Measurements from ENCODE around the gene SPOP.

GRCh38 chr17:49603238-49603637, 74.7 kb downstream of the SPOP start:
- TF ChIP-seq ZBTB49 (CRISPR knock-in tag; IDR thresholded peaks at IDR 0.05; ENCODE audit: borderline replicate concordance): no peak
- TF ChIP-seq ELF1 (tag; IDR thresholded peaks at IDR 0.05): no peak
- TF ChIP-seq ARID1B (IDR thresholded peaks at IDR 0.05): no peak
- TF ChIP-seq ZBED1 (IDR thresholded peaks at IDR 0.05): no peak
- TF ChIP-seq POLR2AphosphoS5 (IDR thresholded peaks at IDR 0.05; ENCODE audit: control insufficient read depth, insufficient read depth, low read depth, low read length): no peak
- no peak for TF ChIP-seq CTCF (IDR thresholded peaks at IDR 0.05 in 2 of 3, conservative IDR thresholded peaks at IDR 0.05 in 1 of 3; ENCODE audit: insufficient read depth in 2 of 3, low read depth in 1 of 3, low read length in 3 of 3)
- no peak for TF ChIP-seq SNAPC5 (CRISPR knock-in tag; IDR thresholded peaks at IDR 0.05)
- TF ChIP-seq FOXJ2 (tag; IDR thresholded peaks at IDR 0.05): no peak
- TF ChIP-seq ZNF407 (IDR thresholded peaks at IDR 0.05; ENCODE audit: low read depth): no peak
- TF ChIP-seq NR3C1 (CRISPR knock-in tag; IDR thresholded peaks at IDR 0.05): no peak
- no peak for TF ChIP-seq RCOR1 (IDR thresholded peaks at IDR 0.05; ENCODE audit: borderline replicate concordance in 1 of 2, low read depth in 2 of 2, low read length in 2 of 2)
- no peak for TF ChIP-seq BRD9 (IDR thresholded peaks at IDR 0.05; ENCODE audit: low read depth, partially characterized antibody)
- no peak for TF ChIP-seq CBX5 (IDR thresholded peaks at IDR 0.05; ENCODE audit: borderline replicate concordance, low read depth)
